Thoracic aorta (tissue), 2 donors: ENCODE measurements around the gene PLCB1. TPM values are rescaled to one million over a fixed set of nuclear protein-coding genes. Genes with fewer than 3 reads are reported as not detected.

Experiments used
- ATAC-seq: fragments of 150-250 bp; one replicate; pipeline ENCODE4 v1.8.0; 2017; ENCODE audit warnings: low read depth; ENCODE audit not compliant: insufficient number of reproducible peaks, low FRiP score
- DNase-seq: peaks from one replicate; pipeline ENCODE4 v3.0.0-alpha.2; 2020; ENCODE audit warnings: low spot score
- H3K27ac ChIP-seq, 2 donors: fragments of 200-600 bp; sonication (generic); 1 replicate in 1 of 2; 2 replicates in 1 of 2; pipeline ENCODE4 v1.5.1; 2016; ENCODE audit warnings: mild to moderate bottlenecking in 2 of 2, moderate library complexity in 2 of 2
- H3K27me3 ChIP-seq: fragments of 200-600 bp; sonication (generic); replicated peaks from 2 replicates; pipeline ENCODE4 v1.6.0; 2016; ENCODE audit warnings: mild to moderate bottlenecking; ENCODE audit not compliant: insufficient read depth
- H3K36me3 ChIP-seq: fragments of 200-600 bp; sonication (generic); one replicate; pipeline ENCODE4 v1.5.1; 2016
- H3K4me1 ChIP-seq, 2 donors: fragments of 200-600 bp; sonication (generic); 1 replicate in 1 of 2; 2 replicates in 1 of 2; pipeline versions ENCODE4 v1.5.1 to v1.6.0; 2016; ENCODE audit warnings: low read depth in 2 of 2, mild to moderate bottlenecking in 1 of 2; ENCODE audit not compliant: control insufficient read depth in 1 of 2
- H3K4me3 ChIP-seq: fragments of 200-600 bp; sonication (generic); 2 replicates; pipeline ENCODE4 v1.5.1; 2016; ENCODE audit warnings: mild to moderate bottlenecking
- H3K9me3 ChIP-seq: fragments of 200-600 bp; sonication (generic); 2 replicates; pipeline ENCODE4 v1.5.1; 2016
- total RNA-seq, 2 donors: library from RNA; depleted of rRNA; stranded (reverse); fragments of >200 nt; gene quantifications; one replicate each; pipeline versions ENCODE4 v1.1.0 to v1.2.3, GENCODE V29; 2016
- TF ChIP-seq, protein P1 (sequence below): fragments of 200-600 bp; sonication (generic); IDR thresholded peaks from one replicate; pipeline ENCODE4 v1.5.1; 2019; ENCODE audit warnings: antibody characterized with exemption

Gene PLCB1
- total RNA-seq, 2 donors from 2014 or later, result 10.8 to 16.3 TPM

- DNase-seq (no peak), ATAC-seq (no peak)
- no peak overlapping the region for H3K27ac ChIP-seq
- TF ChIP-seq, protein P1, sequence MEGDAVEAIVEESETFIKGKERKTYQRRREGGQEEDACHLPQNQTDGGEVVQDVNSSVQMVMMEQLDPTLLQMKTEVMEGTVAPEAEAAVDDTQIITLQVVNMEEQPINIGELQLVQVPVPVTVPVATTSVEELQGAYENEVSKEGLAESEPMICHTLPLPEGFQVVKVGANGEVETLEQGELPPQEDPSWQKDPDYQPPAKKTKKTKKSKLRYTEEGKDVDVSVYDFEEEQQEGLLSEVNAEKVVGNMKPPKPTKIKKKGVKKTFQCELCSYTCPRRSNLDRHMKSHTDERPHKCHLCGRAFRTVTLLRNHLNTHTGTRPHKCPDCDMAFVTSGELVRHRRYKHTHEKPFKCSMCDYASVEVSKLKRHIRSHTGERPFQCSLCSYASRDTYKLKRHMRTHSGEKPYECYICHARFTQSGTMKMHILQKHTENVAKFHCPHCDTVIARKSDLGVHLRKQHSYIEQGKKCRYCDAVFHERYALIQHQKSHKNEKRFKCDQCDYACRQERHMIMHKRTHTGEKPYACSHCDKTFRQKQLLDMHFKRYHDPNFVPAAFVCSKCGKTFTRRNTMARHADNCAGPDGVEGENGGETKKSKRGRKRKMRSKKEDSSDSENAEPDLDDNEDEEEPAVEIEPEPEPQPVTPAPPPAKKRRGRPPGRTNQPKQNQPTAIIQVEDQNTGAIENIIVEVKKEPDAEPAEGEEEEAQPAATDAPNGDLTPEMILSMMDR, result no peak
- no peaks in the 10 kb centered on the region for H3K27me3 ChIP-seq
- peaks cover 0 to 13% of the 10 kb centered on the region in 2 donors for H3K4me1 ChIP-seq
- H3K36me3 ChIP-seq, result no peaks in the 10 kb centered on the region
- H3K4me3 ChIP-seq, result no peak overlapping the region
- H3K9me3 ChIP-seq, result no peaks in the 10 kb centered on the region
Observed at GRCh38 chr20:8933381-8933807, 801.3 kb downstream of the PLCB1 start.

DNA sequence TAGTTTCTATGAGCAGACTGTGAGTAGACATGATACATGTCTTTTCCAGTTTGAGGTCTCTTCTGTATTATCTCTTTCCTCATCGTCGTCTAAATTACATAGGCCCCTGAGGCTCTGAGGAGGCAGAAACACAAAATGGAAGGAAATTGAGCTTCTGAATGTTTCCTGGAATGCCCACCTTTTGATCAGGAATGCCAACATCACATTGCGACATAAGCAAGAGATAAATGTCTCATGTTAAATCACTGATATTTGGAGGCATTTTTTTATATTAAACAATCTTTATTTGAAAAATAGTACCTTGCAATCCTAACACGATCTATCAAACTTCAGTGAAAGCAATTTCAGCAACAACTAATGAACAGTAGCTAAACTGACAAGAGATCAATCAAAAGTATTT lies 802.3 kb downstream of the PLCB1 start:
- Histone ChIP-seq H3K9me3 (no peaks in the 10 kb centered on the region), H3K4me1 (peaks cover 0 to 13% of the 10 kb centered on the region in 2 donors), H3K36me3 (no peaks in the 10 kb centered on the region), H3K27ac (no peak overlapping the region), H3K4me3 (no peak overlapping the region), H3K27me3 (no peaks in the 10 kb centered on the region)
- ATAC-seq (no peak), DNase-seq (no peak)
- TF ChIP-seq, protein P1, result no peak

Other genes with a start within 250 kb of the PLCB1 start
- gene HAO1, start 191.8 kb upstream of the PLCB1 start, total RNA-seq, result not detected
- 10 to 100 TPM; 39.9 to 53.5 TPM for gene TMX4, start 112.5 kb upstream of the PLCB1 start, total RNA-seq